CD4-positive, alpha-beta T cell treated with Interleukin-21 for 1 hour (primary cell): ENCODE results near the gene PCDHGA11.
"Not testable (repeated sequence)": the region's sequence is repeated elsewhere in the genome, so short reads cannot be mapped to it uniquely, and the experiment has no call there.

Experiments
- DNase-seq: peaks from one replicate; pipeline ENCODE4 v3.0.0-alpha.2; 2020

Gene PCDHGA11

DNA sequence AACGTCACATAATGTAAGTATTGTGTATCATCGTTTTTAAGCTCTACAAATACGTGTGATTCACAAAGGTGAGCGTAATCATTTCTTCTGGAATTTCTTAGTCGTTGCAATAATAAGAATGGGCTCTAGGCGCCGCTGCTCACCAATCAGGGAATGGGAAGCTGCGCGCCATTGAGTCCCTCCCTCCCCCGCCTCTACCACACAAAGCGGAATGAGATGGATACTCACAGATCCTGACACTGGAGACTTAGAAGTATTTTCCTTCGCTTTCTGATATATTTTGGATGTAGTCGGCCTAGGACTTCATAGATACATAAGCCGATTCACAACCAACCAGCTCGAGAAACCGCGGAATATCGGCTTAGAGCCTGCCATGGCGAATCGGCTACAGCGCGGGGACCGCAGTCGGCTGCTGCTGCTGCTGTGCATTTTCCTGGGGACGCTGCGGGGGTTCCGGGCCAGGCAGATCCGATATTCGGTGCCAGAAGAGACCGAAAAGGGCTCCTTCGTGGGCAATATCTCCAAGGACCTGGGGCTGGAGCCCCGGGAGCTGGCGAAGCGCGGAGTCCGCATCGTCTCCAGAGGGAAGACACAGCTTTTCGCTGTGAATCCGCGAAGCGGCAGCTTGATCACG lies at the start of gene PCDHGA11:
Gene PCDHGA11 (plus strand): TSS at position 197 of the 634 bp plus-strand sequence. CDS start 177 bp downstream, at position 374.
- peak; percentile 51 for DNase-seq

DNA sequence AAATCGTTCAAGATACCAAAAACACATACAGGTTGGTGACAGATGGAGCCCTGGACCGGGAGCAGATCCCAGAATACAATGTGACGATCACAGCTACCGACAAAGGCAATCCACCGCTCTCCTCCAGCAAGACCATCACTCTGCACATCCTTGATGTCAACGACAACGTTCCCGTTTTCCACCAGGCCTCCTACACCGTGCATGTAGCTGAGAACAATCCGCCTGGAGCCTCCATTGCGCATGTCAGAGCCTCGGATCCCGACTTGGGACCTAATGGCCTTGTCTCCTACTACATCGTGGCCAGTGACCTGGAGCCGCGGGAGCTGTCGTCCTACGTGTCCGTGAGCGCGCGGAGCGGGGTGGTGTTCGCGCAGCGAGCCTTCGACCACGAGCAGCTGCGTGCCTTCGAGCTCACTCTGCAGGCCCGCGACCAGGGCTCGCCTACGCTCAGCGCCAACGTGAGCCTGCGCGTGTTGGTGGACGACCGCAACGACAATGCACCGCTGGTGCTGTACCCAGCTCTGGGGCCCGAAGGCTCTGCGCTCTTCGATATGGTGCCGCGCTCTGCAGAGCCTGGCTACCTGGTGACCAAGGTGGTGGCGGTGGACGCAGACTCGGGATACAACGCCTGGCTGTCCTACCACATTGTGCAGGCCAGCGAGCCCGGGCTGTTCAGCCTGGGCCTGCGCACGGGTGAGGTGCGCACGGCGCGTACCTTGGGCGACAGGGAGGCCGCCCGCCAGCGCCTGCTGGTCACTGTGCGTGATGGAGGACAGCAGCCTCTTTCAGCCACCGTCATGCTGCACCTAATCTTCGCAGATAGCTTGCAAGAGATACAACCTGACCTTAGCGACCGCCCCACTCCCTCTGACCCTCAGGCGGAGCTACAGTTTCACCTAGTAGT lies 49.0 kb upstream of the PCDHGA11 start:
- DNase-seq = no peak

- DNase-seq = no peak
Measured at GRCh38 chr5:141373673-141374317, 47.1 kb upstream of the PCDHGA11 start, which contains the start of gene PCDHGA6. Gene PCDHGA6, plus strand, starts transcription at chr5:141373891. Its CDS starts 193 bp downstream, at chr5:141374084.

DNA sequence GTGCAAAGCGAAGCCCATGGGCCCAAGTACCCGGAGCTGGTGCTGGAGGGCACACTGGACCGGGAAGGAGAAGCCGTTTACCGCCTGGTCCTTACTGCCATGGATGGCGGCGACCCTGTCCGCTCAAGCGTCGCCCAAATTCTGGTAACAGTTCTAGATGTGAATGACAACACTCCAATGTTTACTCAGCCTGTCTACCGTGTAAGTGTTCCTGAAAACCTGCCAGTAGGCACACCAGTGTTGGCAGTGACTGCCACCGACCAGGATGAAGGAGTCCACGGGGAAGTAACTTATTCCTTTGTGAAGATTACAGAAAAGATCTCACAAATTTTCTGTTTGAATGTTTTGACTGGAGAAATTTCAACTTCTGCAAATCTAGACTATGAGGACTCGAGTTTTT lies 46.2 kb upstream of the PCDHGA11 start:
- DNase-seq = no peak

GRCh38 chr5:141375444-141376155 lies 45.3 kb upstream of the PCDHGA11 start:
- DNase-seq = not testable (repeated sequence)

DNA sequence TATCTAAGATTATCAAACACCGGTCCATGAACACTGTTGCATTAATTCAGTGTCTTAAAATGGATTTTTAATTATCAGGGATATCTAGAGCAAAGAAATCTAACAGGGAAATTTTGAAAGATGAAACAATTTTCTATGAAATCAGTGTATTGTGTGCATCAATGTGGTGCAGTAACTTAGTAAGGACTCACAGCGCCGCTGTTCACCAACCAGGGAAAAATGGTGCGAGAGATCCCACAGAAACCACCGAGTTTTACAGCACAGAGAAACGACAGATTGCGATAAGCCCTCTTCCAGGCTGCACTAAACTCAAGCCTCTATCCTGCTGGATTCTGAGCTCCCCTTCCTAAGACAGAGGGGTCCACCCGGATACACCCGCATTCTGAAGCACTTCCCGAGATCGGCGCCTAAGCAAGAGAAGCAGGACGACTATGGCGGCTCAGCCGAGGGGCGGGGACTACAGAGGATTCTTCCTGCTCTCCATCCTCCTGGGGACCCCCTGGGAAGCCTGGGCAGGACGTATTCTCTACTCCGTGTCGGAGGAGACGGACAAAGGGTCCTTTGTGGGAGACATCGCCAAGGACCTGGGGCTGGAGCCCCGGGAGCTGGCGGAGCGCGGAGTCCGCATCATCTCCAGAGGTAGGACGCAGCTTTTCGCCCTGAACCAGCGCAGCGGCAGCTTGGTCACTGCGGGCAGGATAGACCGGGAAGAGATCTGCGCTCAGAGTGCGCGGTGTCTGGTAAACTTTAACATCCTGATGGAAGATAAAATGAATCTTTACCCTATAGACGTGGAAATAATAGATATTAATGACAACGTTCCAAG lies 38.2 kb upstream of the PCDHGA11 start, which contains the start of gene PCDHGA7:
Gene PCDHGA7 (plus strand): TSS at position 274 of the 826 bp plus-strand sequence. CDS start 158 bp downstream, at position 432.
- no peak for DNase-seq

- DNase-seq = no peak
Measured at GRCh38 chr5:141383345-141383744, 37.5 kb upstream of the PCDHGA11 start.

- no peak for DNase-seq
Measured at GRCh38 chr5:141384471-141385267, 36.2 kb upstream of the PCDHGA11 start.

DNA sequence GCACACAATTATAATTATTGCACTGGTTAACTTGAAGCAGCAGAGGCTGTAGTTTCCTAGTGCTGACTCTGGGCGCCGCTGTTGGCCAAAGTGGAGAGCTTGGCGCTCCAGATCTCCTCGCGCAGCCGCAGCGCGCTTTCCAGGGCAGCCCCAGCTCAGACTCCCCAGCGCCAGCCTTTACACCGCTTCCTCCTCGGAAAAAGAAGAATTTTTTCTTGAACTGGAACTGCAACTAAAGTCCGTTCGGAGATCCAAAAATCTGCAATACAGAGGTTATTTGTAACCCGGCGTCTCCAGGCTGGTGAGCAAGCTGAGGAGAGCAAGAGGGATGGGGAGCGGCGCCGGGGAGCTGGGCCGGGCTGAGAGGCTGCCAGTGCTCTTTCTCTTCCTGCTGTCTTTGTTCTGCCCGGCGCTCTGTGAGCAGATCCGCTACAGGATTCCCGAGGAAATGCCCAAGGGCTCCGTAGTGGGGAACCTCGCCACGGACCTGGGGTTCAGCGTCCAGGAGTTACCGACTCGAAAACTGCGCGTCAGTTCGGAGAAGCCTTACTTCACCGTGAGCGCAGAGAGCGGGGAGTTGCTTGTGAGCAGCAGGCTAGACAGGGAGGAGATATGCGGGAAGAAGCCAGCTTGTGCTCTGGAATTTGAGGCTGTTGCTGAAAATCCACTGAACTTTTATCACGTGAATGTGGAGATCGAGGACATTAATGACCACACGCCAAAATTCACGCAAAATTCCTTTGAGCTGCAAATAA lies 33.1 kb upstream of the PCDHGA11 start, which contains the start of gene PCDHGB4:
Gene PCDHGB4 (plus strand): TSS at position 142 of the 755 bp plus-strand sequence. CDS start 187 bp downstream, at position 329.
- peak; percentile 28 for DNase-seq

GRCh38 chr5:141388661-141389060 lies 32.2 kb upstream of the PCDHGA11 start:
- no peak for DNase-seq

DNA sequence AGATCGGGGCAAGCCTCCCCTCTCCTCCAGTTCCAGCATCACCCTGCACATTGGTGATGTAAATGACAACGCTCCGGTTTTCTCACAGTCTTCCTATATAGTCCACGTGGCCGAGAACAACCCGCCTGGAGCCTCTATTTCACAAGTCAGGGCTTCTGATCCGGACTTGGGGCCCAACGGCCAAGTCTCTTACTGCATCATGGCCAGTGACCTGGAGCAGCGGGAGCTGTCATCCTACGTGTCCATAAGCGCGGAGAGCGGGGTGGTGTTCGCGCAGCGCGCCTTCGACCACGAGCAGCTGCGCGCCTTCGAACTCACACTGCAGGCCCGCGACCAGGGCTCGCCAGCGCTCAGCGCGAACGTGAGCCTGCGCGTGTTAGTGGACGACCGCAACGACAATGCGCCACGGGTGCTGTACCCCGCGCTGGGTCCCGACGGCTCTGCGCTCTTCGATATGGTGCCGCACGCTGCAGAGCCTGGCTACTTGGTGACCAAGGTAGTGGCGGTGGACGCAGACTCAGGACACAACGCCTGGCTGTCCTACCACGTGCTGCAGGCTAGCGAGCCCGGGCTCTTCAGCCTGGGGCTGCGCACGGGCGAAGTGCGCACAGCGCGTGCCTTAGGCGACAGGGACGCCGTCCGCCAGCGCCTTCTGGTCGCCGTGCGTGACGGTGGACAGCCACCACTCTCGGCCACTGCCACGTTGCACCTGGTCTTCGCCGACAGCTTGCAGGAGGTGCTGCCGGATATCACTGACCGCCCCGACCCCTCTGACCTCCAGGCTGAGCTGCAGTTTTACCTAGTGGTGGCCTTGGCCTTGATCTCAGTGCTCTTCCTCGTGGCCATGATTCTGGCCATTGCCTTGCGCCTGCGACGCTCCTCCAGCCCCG lies 31.5 kb upstream of the PCDHGA11 start:
- DNase-seq = no peak

- DNase-seq = no peak
Measured at GRCh38 chr5:141392429-141393198, 28.2 kb upstream of the PCDHGA11 start, which contains the start of gene PCDHGA8. Gene PCDHGA8, plus strand, starts transcription at chr5:141392633. Its CDS starts 181 bp downstream, at chr5:141392814.

DNA sequence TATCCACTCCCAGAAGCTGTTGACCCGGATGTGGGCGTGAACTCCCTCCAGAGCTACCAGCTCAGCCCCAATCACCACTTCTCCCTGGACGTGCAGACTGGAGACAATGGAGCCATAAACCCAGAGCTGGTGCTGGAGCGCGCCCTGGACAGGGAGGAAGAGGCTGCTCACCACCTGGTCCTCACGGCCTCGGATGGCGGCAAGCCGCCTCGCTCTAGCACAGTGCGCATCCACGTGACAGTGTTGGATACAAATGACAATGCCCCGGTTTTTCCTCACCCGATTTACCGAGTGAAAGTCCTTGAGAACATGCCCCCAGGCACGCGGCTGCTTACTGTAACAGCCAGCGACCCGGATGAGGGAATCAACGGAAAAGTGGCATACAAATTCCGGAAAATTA lies 27.6 kb upstream of the PCDHGA11 start:
- DNase-seq = no peak

DNA sequence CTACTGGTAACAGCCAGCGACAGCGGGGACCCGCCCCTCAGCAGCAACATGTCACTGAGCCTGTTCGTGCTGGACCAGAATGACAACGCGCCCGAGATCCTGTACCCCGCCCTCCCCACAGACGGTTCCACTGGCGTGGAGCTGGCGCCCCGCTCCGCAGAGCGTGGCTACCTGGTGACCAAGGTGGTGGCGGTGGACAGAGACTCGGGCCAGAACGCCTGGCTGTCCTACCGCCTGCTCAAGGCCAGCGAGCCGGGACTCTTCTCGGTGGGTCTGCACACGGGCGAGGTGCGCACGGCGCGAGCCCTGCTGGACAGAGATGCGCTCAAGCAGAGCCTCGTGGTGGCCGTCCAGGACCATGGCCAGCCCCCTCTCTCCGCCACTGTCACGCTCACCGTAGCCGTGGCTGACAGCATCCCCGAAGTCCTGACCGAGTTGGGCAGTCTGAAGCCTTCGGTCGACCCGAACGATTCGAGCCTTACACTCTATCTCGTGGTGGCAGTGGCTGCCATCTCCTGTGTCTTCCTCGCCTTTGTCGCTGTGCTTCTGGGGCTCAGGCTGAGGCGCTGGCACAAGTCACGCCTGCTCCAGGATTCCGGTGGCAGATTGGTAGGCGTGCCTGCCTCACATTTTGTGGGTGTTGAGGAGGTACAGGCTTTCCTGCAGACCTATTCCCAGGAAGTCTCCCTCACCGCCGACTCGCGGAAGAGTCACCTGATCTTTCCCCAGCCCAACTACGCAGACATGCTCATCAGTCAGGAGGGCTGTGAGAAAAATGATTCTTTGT lies 26.3 kb upstream of the PCDHGA11 start:
- DNase-seq = not testable (repeated sequence)

DNA sequence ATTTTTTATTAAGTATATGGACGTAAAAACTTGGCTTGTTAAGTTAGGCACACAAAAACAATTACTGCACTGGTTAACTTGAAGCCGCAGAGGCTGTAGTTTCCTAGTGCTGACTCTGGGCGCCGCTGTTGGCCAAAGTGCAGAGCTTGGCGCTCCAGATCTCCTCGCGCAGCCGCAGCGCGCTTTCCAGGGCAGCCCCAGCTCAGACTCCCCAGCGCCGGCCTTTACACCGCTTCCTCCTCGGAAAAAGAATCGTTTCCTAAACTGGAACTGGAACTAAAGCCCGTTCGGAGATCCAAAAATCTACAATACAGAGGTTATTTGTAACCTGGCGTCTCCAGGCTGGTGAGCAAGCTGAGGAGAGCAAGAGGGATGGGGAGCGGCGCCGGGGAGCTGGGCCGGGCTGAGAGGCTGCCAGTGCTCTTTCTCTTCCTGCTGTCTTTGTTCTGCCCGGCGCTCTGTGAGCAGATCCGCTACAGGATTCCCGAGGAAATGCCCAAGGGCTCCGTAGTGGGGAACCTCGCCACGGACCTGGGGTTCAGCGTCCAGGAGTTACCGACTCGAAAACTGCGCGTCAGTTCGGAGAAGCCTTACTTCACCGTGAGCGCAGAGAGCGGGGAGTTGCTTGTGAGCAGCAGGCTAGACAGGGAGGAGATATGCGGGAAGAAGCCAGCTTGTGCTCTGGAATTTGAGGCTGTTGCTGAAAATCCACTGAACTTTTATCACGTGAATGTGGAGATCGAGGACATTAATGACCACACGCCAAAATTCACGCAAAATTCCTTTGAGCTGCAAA lies 22.9 kb upstream of the PCDHGA11 start, which contains the start of gene PCDHGB5:
Gene PCDHGB5 (plus strand): TSS at position 192 of the 796 bp plus-strand sequence. CDS start 181 bp downstream, at position 373.
- DNase-seq = peak; percentile 49

DNA sequence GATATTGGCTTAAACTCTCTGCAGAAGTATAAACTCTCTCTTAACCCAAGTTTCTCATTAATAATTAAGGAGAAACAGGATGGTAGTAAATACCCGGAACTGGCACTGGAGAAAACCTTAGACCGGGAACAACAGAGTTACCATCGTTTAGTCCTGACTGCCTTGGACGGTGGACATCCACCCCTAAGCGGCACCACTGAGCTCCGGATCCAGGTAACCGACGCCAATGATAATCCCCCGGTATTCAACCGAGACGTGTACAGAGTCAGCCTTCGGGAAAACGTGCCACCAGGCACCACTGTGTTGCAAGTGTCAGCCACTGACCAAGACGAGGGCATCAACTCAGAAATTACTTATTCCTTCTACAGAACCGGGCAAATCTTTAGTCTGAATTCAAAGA lies 22.2 kb upstream of the PCDHGA11 start:
- no peak for DNase-seq
